ENCODE measurements around the gene TBC1D22B. TPM values are rescaled to one million over a fixed set of nuclear protein-coding genes. Genes with fewer than 3 reads are reported as not detected.
A peak's percentile ranks its signal among the peaks of the same experiment; 100 is the strongest.

Gene TBC1D22B
- polyA plus RNA-seq, 1 of the 3 experiments (the other 2 are of a cell fraction) = 5.3 TPM

- Histone ChIP-seq H3K4me3 (ENCODE audit: low read depth in 2 of 2, low read length in 1 of 2) (peak overlapping the region; percentile 80 to 100), H3K27me3 (ENCODE audit: insufficient read depth) (no peaks in the 10 kb centered on the region), H3K4me1 (ENCODE audit: control insufficient read depth in 1 of 2, insufficient read depth in 2 of 2, low read depth in 1 of 2, low read length in 1 of 2) (peaks cover 0 to 6% of the 10 kb centered on the region in 2 experiments; a peak in 2 of 4 replicates), H3K9me3 (no peaks in the 10 kb centered on the region), H4K20me1 (ENCODE audit: insufficient read depth) (no peaks in the 10 kb centered on the region), H3K9me2 (no peaks in the 10 kb centered on the region), H3K79me2 (ENCODE audit: insufficient read depth) (peaks cover 59% of the 10 kb centered on the region), H3K36me3 (replicated peaks in 1 of 2; ENCODE audit: control insufficient read depth in 1 of 2, insufficient read depth in 2 of 2, low read length in 1 of 2) (peaks cover 4 to 7% of the 10 kb centered on the region in 2 experiments), H3F3A (replicated peaks; ENCODE audit: insufficient read depth) (no peaks in the 10 kb centered on the region), H3K9ac (peak overlapping the region; percentile 90), H3K4me2 (peak overlapping the region; percentile 89), H3K27ac (ENCODE audit: low read depth in 2 of 2, low read length in 1 of 2) (peak overlapping the region; percentile 63 to 81; a peak in 3 of 4 replicates), H2AFZ (ENCODE audit: low read depth) (peak overlapping the region; percentile 94; the same call in 1 of the 2 replicates)
- 9% methylated on average over 41 of the region's 44 CpGs for WGBS (ENCODE audit: low lambda C conversion rate)
- DNase-seq = peak; percentile 80
- CTCF ChIA-PET = interaction anchor here (0.6 to 1.7 kb wide), 3 partner anchors 12 to 48 kb away, joined by 3 to 4 read pairs (median 4); no protein-coding TSS in a partner anchor
- POLR2A ChIA-PET = interaction anchor here (0.6 kb wide), 1 partner anchor 1164 kb away, joined by 4 read pairs; no protein-coding TSS in a partner anchor
- TF ChIP-seq CTCF (IDR thresholded peaks at IDR 0.05) (no peak), POLR2AphosphoS5 (IDR thresholded peaks at IDR 0.05; ENCODE audit: low read depth, low read length) (no peak), TAF1 (IDR thresholded peaks at IDR 0.05; ENCODE audit: borderline replicate concordance, low read depth, low read length) (no peak), REST (IDR thresholded peaks at IDR 0.05; ENCODE audit: low read depth, low read length) (no peak), NRF1 (IDR thresholded peaks at IDR 0.05; ENCODE audit: low read depth, low read length) (no peak), PBX3 (IDR thresholded peaks at IDR 0.05) (no peak), SIN3A (IDR thresholded peaks at IDR 0.05; ENCODE audit: borderline replicate concordance, low read depth, low read length) (no peak)
These were observed 97.2 kb downstream of the TBC1D22B start for GRCh38 chr6:37354526-37355384.
